NB4 (cell line): ENCODE results near the gene TRA2A.

Experiments
- DNase-seq: peaks from one replicate; pipeline ENCODE4 v3.0.0; 2010; ENCODE audit warnings: low read depth
- H3K4me3 ChIP-seq: one replicate; pipeline ENCODE4 v1.5.1; 2011; ENCODE audit warnings: mild to moderate bottlenecking, low read depth, low read length, moderate library complexity
- CTCF ChIP-seq: IDR thresholded peaks from one replicate; pipeline ENCODE4 v1.5.1; 2012; ENCODE audit warnings: low read depth, low read length
- MYC ChIP-seq: IDR thresholded peaks from 2 replicates; pipeline ENCODE4 v1.6.1; 2011; ENCODE audit warnings: low read depth, low read length
- POLR2A ChIP-seq: IDR thresholded peaks from 2 replicates; pipeline ENCODE4 v1.6.1; 2011; ENCODE audit warnings: mild to moderate bottlenecking; ENCODE audit not compliant: insufficient read length; ENCODE audit errors: extremely low read depth
- TF ChIP-seq, protein P1 (sequence below): IDR thresholded peaks from 2 replicates; pipeline ENCODE4 v1.6.1; 2011; ENCODE audit warnings: low read depth, low read length

The TRA2A gene

GRCh38 chr7:23531794-23532489 is at the start of gene TRA2A:
Gene TRA2A, minus strand, starts transcription at chr7:23531981. Its CDS starts 157 bp downstream, at chr7:23531824.
- TF ChIP-seq POLR2A (peak; percentile 100), CTCF (no peak), MYC (peak; percentile 85)
- TF ChIP-seq, protein P1, sequence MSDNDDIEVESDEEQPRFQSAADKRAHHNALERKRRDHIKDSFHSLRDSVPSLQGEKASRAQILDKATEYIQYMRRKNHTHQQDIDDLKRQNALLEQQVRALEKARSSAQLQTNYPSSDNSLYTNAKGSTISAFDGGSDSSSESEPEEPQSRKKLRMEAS, result peak; percentile 83
- peak; percentile 98 for DNase-seq
- H3K4me3 ChIP-seq, result peak within 1 kb of the TSS; percentile 92

- TF ChIP-seq CTCF, result peak; percentile 98
- TF ChIP-seq MYC, result no peak
- TF ChIP-seq, protein P1, result no peak
- DNase-seq, result peak; percentile 81
- H3K4me3 ChIP-seq, result no peak overlapping the region
Observed at GRCh38 chr7:23570592-23571200, 38.9 kb upstream of the TRA2A start.

DNA sequence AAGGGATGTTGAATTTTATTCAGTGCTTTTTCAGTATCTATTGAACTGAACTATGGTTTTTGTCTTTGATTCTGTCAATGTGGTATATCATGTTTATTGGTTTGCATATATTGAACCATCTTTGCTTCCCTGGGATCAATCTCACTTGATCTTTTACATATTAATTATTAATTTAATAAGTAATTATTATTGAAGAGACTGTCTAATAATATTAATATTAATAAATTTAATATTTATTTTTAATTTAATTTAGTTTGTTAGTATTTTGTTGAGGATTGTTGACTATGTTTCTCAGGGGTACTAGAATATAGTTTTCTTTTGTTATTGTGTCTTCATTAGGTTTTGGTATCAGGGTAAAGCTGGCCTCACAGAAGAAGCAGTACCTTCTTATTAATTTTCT is 26.5 kb upstream of the TRA2A start:
- DNase-seq, result no peak
- no peak overlapping the region for H3K4me3 ChIP-seq
- TF ChIP-seq MYC, result no peak
- TF ChIP-seq POLR2A, result no peak
- TF ChIP-seq CTCF, result no peak
- TF ChIP-seq, protein P1, result no peak

- DNase-seq, result no peak
- no peak overlapping the region for H3K4me3 ChIP-seq
- TF ChIP-seq CTCF (no peak), MYC (no peak), POLR2A (no peak)
- TF ChIP-seq, protein P1, result no peak
Observed at GRCh38 chr7:23547662-23548061, 15.9 kb upstream of the TRA2A start.

DNA sequence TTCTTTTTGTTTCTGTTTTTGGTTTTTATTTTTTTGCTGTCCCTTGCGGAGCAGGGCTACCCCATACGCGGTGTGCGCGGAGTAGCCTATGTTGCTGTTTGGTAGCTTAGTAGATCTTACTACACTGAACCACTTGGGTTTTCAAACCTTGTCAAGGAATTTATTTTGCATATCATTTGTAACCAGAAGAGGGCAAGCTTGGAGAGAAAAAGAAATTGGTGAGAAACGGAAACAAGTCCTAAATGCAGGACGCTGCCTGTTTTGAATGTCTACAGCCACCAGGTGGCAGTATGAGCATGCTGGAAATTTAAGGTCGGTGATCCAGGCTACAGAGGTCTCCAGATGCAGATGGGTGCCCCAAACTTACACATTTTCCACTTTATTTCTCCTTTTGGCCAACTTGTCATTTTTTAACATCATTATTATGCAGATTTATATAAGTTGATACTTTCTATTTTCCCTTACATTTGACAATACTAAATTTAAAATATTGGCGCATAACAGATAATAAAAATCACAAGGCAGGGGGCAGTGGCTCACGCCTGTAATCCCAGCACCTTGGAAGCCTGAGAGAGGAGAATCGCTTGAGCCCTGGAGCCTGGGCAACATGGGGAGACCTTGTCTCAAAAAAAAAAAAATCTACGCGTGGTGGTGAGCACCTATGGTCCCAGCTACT is 15.3 kb upstream of the TRA2A start:
- no peak overlapping the region for H3K4me3 ChIP-seq
- TF ChIP-seq POLR2A (no peak), MYC (0 out of 2 replicates have a peak, but pooled peaks have one; percentile 8), CTCF (peak; percentile 98)
- TF ChIP-seq, protein P1, result peak; percentile 82
- peak; percentile 94 for DNase-seq
